HG02840 (cell line): ENCODE data around the gene SMYD5.

ENCODE experiments used
- ATAC-seq: cut with Tn5 transposase; IDR thresholded peaks from one replicate; pipeline ENCODE4 v1.9.1; 2021; ENCODE audit warnings: mild to moderate bottlenecking, moderate library complexity, moderate number of reproducible peaks; ENCODE audit not compliant: unreplicated experiment, low FRiP score

SMYD5 gene

DNA sequence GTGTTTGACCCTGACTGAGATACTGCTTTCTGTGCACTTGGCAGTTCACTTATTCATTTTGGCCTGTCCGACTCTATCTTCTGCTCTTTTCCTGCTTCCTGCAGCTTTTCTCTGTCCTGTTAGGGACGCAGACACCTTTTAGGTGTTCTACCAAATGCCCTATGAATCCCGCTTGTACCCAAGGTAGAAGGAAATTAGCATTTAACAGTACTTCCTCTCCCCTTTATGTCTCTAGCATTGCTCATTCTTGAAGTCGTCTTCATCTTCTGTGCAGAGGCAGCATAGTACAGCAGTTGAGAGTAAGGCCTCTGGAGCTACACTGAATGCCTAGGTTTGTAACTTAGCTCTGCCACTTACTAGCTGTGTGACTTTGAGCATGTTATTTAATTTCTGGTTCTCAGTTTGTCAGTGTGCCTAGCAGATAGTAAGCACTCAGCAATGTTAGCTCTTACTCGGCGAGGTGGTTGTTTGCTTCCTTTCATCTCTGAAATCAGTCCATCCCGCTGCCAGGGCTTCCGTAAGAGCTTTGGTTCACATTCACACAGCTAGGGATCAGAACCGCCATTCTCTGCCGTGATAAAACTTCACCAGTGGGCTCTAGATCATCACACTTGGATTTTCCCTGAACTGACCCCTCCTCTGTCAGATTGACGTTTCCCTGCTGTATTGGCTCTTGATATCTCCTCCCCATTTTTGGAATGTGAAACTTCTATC, 21.4 kb downstream of the SMYD5 start:
- no peak for ATAC-seq

GRCh38 chr2:73237168-73237567, 23.1 kb downstream of the SMYD5 start:
- no peak for ATAC-seq

GRCh38 chr2:73238149-73238548, 24.1 kb downstream of the SMYD5 start:
- no peak for ATAC-seq

GRCh38 chr2:73238976-73239375, 24.9 kb downstream of the SMYD5 start:
- ATAC-seq, result no peak

GRCh38 chr2:73239776-73240175, 25.7 kb downstream of the SMYD5 start:
- ATAC-seq, result no peak

GRCh38 chr2:73243884-73244570, 30.0 kb downstream of the SMYD5 start:
- no peak for ATAC-seq

DNA sequence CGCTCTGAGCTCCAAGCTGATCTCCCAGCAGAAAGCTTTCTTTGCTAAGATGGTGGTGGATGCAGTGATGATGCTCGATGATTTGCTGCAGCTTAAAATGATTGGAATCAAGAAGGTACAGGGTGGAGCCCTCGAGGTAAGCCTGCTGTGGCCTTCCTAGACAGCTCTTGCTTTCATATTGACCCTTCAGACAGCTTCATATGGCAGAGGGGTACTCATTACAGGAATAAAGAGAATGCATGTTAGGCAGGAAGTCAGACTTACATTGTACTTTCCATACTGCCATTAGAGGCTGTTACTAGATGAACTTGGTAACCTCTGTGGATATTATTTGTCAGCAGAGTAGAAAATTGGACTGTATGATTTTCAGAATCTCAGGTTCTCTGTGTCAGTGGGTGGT, 30.5 kb downstream of the SMYD5 start:
- ATAC-seq, result no peak

DNA sequence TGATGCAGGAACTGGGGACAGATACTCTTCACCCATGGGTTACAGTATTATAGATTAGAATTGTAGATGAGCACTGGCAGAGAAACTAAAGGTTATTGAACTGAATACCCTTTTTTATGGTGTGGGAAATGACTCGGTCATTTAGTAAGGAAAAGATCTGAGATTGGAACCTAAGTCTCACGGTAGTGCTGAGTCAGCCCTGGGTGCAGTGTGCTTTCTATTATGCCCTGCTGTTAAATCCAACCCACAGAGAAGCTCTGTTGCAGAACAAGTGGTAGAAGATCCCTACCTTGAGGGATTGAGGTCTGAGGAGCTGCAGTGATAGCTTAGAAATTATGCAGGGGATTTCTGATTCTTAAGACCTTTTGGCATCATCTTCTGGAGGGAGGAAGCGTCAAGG, 32.8 kb downstream of the SMYD5 start:
- no peak for ATAC-seq

DNA sequence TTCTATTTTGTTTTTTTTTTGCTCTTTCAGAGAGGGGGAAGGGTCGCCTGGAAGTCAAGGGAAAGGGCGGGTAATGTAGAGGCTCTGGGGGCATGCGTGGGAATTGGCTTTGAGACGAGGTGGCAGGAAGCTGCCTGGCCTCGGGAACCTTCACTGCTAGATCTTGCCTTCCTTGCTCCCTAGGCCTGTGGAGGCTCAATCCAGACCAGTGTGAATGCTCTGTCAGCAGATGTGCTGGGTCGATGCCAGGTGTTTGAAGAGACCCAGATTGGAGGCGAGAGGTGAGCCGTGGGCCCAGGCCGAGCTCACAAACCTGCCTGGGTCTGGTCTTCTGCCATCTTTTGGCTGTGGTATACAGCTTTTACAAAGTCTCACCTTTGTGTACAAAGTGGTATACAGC, 35.6 kb downstream of the SMYD5 start:
- no peak for ATAC-seq

DNA sequence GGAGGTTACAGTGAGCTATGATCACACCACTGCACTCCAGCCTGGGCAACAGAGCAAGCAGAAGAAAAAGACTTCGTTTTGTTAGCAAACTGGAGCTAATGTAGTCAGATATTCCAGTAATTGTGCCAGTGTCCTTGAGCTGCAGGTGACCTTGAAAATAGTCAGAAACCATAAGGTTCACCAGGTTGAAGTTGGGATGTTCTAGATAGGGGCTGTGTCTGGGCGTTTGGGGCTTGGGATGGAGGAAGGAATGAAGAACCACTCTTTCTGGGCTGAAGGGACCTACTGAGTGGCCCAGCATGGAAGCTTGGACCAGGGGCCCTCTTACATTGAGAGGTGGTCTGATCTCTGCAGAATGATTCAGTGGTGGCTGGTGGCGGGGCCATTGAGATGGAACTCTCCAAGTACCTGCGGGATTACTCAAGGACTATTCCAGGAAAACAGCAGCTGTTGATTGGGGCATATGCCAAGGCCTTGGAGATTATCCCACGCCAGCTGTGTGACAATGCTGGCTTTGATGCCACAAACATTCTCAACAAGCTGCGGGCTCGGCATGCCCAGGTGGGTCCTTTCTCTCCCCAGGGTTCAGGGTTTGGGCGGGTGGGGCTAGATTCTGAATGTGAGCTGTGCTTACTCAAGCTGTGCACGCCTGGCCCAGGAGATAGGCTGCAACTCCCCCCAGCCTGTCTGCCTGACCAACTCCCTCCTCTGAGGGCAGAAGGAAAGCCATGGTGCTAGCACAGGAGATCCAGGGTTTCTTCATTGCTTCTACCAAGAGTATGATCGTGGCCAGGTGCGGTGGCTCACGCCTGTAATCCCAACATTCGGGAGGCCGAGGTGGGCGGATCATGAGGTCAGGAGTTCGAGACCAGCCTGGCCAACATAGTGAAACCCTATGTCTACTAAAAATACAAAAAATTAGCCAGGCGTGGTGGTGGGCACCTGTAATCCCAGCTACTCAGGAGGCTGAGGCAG, 37.1 kb downstream of the SMYD5 start:
- no peak for ATAC-seq

DNA sequence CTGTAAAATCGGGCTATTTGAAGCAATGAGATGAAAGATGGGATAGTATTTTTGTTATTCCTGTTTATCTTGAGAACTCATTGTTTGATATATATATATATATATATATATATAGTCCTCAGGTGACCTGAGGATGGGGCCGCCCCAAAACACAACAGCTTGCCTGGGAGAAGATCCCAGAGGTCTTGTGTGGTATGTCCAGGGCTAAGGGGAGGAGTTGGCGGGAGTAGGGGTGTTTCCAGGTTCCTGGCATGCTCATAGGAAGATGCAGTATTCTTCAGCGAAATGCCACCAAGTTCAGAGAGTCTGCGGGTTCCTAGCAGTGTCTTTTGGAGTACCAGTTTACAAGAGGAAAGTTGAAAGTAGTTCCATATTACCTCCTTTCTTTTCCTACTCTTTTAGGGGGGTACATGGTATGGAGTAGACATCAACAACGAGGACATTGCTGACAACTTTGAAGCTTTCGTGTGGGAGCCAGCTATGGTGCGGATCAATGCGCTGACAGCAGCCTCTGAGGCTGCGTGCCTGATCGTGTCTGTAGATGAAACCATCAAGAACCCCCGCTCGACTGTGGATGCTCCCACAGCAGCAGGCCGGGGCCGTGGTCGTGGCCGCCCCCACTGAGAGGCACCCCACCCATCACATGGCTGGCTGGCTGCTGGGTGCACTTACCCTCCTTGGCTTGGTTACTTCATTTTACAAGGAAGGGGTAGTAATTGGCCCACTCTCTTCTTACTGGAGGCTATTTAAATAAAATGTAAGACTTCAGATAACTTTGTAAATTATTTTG, 38.4 kb downstream of the SMYD5 start:
- ATAC-seq, result no peak

DNA sequence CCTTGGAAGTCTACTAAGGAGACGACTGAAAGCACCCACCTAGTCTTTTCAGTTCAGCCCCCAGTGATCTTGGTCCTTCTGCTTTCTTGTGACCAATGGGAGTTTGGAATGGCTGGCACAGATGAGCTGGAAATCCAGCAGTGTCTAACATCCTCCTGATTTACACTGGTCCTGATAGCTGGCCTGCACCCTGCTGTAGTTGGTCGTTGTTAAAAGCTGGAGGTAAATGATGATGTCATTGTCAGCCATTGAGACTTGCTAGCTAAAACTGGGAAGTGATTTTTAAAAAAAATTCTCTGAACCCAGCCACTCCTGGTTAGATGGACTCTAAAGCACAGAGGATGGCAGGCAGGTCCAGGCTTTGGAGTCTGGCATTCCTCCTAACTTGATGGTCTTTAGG, 39.4 kb downstream of the SMYD5 start:
- no peak for ATAC-seq

- no peak for ATAC-seq
Measured at GRCh38 chr2:73253901-73254300, 39.9 kb downstream of the SMYD5 start.

DNA sequence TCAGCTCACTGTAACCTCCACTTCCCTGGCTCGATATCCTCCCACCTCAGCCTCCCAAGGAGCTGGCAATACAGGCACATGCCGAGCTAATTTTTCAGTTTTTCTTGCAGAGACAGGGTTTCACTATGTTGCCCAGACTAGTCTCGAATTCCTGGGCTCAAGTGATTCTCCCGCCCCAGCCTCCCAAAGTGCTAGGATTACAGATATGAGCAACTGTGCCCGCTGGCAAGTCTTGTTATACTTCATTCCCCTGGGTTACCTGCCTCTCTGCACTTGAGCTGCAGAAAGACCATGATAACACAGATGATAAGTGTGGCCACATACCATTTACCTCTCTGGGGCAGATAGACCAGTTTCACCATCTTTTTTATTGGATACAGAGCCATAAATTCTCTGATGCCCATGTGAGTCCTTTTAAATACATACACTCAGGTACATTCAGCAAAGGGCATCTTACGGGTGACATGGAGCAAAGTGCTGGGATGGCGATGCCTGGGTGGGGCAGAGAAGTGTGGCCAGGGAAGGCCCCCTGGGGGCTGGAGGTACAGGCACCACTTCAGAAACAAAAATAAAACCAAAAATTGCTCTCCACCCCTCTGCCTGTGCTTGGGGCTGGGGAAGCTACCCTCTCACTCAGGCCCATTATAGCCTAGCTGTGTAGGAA, 40.4 kb downstream of the SMYD5 start:
- no peak for ATAC-seq

DNA sequence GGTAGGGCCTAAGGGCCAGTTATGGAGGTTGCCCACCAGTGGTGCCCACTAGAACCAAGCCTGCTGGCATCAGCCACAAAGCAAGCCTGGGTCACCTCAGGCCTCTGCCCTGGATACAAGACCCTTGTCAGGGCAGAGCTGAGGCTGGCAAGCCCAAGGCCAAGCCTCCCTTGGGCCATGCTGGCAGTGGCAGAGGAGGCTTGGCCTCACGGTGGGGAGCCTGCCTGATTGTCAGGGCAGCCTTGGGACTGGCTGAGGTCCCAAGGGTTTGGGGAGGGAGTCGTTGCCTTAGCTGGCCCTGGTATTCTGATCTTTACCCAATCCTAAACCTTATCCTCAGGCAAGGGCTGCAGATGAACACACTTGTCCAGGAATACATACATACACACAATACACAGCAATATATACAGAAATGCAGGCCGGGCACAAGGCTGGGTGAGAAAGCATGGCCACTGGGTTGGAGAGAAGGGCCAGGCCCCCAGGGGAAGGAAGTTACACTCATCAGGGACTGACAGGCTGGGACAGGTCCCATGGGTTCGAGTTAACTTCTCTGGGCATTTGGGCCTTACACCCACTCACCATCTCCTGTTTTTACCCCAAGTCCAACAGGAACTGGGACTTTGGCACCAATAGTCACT, 41.1 kb downstream of the SMYD5 start:
- no peak for ATAC-seq

- ATAC-seq, result no peak
Measured at GRCh38 chr2:73255907-73256617, 42.0 kb downstream of the SMYD5 start.

DNA sequence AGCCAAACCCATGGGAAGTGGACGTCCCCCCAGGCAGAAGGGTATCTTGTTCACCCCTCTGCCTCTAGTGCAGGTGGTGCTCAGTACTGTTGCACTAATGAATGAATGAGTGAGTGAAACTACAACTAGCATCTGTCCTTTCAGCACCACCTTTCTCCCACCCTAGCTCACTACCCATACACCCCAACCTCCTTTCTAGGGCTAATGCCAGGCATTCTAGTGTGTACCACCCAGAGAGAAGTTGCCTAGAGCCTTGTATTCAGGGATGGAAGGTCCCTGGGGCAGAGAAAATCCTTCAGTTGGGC, 42.5 kb downstream of the SMYD5 start:
- no peak for ATAC-seq

DNA sequence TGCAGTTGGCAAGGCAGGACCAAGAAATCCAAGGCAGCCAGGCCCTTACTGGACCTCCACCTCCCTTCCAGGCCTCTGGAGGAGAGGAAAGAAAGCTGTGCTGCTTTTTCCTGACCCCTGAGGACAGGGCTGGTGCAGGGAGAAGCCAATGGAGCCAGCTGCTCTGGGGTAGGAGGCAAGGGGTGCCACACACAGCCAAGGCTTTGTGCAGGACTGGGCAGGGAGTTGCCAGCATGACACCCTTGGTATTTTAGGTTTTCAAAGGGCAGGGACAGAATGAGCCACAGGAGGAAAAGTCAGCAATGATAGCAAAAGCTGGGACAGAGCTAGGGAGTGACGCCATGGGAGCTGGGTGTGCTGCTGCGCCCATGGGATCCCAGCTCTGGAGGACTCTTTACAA, 43.0 kb downstream of the SMYD5 start:
- ATAC-seq, result no peak
